UCSD-AML1 (cell line): ENCODE measurements around the gene EID1.
"Not testable (repeated sequence)": the region's sequence is repeated elsewhere in the genome, so short reads cannot be mapped to it uniquely, and the experiment has no call there.

Source experiments
- DNase-seq: peaks from one replicate; lab custom pipeline; 2025; ENCODE audit not compliant: unreplicated experiment; lab: John Stamatoyannopoulos, UW

EID1 gene

GRCh38 chr15:48877630-48878595 is at the start of gene EID1:
EID1 (plus strand) TSS chr15:48878134; CDS start chr15:48878177, 43 bp downstream.
- DNase-seq, result peak; percentile 96

DNA sequence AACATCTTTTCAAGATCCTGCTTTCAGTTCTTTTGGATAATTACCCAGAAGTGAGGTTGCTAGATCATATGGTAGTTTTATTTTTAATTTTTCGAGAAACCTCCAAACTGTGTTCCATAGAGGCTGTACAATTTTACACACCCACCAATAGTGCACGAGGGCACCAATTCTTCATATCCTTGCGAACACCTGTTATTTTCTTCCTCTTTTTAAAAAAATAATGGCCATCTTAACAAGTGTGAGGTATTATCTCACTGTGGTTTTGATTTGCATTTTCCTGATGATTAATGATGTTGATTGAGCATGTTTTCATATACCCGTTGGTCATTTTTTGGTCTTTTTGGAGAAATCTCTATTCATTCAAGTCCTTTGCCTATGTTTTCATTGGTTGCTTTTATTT is 49.5 kb upstream of the EID1 start:
- DNase-seq, result no peak

DNA sequence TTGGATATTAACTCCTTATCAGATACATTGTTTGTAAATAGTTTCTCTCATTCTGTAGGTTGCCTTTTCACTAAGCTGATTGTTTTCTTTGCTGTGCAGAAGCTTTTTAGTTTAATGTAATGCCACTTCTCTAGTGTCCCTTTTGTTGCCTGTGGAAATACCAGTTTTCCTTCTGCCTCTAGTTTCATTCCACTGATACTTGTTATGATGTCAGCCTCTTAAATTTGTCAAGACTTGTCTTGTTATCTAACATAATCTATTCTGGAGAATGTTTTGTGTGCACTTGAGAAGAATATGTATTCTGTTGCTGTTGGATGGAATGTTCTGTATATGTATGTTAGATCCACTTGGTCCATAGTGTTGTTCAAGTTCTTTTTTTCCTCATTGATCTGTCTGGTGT is 49.0 kb upstream of the EID1 start:
- DNase-seq, result no peak

DNA sequence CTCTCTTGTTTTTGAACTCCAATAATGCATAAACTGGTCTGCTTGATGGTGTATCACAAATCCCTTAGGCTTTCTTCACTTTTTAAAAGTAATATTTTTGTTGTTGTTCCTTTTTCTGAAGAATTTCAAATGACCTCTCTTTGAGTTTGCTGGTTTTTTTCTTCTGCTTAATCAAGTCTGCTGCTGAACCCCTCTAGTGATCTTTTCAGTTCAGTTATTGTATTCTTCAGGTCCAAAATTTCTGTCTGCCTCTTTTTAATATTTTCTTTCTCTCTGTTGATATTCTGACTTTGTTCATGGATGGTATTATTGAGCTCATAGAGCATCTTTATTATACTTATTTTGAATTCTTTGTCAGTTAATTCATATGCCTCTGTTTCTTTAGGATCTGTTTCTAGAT is 45.3 kb upstream of the EID1 start:
- DNase-seq, result no peak

- no peak for DNase-seq
Measured at GRCh38 chr15:48833526-48834239, 44.3 kb upstream of the EID1 start.

DNA sequence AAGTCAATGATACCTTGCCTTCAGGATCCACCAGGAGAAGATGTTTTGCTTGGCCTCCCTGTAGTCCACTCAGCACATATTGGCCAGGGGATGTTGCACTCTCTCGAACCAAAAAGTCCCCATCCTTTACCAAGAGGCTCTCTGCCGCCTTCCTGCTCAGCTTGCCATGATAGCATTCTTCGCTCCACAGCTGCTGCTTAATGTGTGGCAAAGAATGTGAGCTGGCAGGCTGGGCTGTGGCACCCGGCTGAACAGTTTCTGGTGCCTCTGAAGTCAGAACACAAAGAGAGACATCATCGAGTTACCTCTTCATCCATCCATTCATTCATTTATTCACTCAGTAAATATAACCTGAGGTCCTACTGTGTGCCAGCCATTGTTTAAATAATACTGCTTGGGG is 43.2 kb upstream of the EID1 start:
- DNase-seq, result no peak

GRCh38 chr15:48842501-48842900 is 35.4 kb upstream of the EID1 start:
- DNase-seq, result no peak

DNA sequence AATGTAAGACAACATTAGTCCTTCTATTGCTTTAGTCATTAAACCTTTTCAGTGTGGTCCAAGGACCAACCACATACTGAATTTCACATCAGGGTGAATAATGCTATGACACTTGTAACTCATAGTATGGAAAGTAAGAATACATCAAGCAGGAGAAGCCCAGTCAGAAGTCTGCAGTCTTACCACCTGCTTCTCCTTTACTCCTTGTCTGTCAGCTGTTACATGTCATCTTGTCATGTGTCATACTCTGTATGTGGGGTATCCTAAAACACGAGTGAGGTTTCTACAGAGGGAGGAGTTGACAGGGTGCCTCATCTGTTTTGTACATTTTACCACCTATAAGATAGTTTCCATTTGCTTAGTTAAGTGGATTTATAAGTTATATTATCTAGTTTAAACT is 32.8 kb upstream of the EID1 start:
- no peak for DNase-seq

GRCh38 chr15:48850648-48851047 is 27.3 kb upstream of the EID1 start:
- no peak for DNase-seq

DNA sequence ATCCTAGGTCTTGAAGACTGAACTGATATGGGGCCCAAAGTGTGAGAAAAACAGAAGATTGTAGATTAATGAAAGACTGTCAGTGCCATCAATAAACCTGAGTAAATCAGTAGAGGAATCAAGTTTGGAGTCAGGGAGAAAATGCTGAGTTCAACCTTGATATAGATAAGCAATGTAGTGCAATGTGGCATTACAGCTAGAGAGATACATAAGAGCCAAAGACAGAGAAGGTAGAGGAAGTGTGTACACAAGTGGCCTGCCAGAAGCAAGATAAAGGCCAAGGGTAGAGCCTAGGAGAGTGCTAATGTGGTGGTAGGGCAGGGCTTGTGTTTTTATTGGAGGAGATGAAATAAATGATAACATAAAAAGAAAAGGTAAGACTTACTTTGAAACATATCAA is 26.0 kb upstream of the EID1 start:
- DNase-seq, result no peak

- DNase-seq, result not testable (repeated sequence)
Measured at GRCh38 chr15:48854434-48854833, 23.5 kb upstream of the EID1 start.

GRCh38 chr15:48855501-48856440 is 22.2 kb upstream of the EID1 start:
- no peak for DNase-seq

DNA sequence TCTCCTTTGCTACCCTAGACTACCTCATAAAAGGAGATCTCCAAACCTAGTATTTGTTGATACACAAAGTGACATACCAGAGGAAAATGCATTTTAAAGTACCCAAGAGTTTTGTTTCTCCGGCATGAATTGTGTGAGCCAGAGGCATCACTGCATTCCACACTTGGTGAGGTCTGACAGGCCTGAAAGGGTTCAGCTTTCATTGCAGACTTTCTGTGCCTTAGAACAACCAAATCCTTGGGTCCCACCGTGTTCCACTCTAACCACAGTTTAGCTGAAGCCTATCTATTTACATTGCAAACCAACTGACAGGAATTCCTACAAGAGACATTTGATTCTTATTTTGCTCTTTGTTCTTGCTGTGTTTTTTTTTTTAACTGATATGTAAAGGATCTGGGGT is 21.0 kb upstream of the EID1 start:
- no peak for DNase-seq

DNA sequence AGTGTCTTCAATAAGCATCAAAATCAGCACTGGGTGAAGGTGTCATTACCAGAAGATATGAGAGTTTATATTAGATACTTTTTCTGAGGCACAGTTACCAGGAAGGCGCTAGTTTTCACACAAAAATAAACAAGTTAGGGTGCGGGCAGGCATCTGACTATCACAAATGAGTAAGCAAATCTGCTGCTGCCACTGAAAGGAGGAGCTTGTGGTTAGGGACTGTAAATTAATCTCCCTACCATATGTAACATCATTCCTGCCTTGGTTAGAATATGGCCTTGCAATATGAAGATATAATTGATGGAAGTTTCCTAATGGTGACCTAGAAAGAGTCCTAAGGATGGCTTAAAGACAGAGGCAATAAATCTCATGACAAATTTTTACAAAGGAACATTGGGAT is 19.5 kb upstream of the EID1 start:
- DNase-seq, result no peak

GRCh38 chr15:48859426-48859825 is 18.5 kb upstream of the EID1 start:
- DNase-seq, result no peak

- no peak for DNase-seq
Measured at GRCh38 chr15:48861813-48862431, 16.0 kb upstream of the EID1 start.

DNA sequence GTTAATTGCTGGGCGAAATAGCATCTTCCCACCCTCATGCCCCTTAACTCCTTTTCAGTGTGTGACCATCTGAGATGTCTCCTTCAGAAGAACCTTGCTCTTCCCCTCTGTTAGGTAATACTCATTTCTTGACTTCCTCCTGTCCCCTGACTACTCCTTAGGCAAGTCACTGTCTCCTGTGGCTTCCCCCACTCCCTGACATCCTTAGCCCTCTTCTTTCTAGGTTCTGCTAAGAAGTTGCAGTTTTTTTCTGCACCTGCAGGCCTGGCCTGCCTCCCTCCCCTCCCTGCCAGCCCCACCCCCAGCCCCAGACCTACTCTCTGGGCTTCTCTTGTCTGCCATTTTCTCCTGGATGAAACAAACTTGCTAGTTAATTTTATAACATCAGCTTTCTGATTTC is 15.2 kb upstream of the EID1 start:
- no peak for DNase-seq

DNA sequence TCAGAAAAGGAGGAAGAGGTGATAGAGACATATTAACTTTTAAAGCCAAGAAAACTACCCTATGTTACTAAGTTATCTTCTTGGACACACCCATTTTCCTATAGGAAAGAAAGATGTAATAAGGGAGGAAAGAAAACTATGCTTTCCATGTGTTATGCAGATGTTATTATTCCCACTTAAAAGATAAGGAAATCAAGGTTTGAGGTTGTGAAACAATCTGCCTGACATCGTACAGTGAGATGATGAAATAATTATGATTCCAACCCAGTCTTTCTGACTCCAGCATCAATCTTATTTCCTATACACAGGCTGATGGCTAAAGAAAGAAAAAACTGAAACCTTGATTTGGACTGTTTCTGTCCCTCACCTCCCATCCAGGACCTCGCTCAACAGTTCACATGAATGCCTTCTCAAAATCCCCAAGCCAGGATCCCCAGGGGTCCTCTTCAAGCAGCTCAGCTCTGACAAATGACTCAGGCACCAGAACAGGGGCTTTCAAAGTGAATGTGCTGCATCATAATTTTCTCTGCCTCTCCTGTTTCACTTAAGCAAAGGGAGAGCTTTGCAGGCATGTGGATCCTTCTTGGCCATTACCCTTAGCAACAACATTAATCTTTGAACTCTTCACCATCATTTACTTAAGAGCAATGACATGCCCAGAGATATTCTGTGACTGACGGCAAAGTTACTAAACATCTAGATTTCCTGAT is 12.4 kb upstream of the EID1 start:
- no peak for DNase-seq

GRCh38 chr15:48866141-48866563 is 11.8 kb upstream of the EID1 start:
- DNase-seq, result no peak

- DNase-seq, result no peak
Measured at GRCh38 chr15:48868023-48868422, 9.9 kb upstream of the EID1 start.
